ENCODE data around the gene DUS2. TPM values are rescaled to one million over a fixed set of nuclear protein-coding genes. Genes with fewer than 3 reads are reported as not detected.
"Not testable (repeated sequence)": the region's sequence is repeated elsewhere in the genome, so short reads cannot be mapped to it uniquely, and the experiment has no call there.

Gene DUS2
- total and polyA plus RNA-seq, 9 of the 15 experiments (the other 6 are each of a cell fraction or from before 2014, with no cell fraction given): 5.8 to 22.5 (median 20.6) TPM

GRCh38 chr16:68117884-68118283, 94.8 kb downstream of the DUS2 start:
- Histone ChIP-seq H3K9me3 (replicated peaks; ENCODE audit: control insufficient read depth, insufficient read depth, low read depth, low read length) (no peaks in the 10 kb centered on the region), H3K4me1 (replicated peaks in 1 of 2; ENCODE audit: control insufficient read depth in 2 of 2, insufficient read depth in 2 of 2, low read length in 2 of 2) (peaks cover 12 to 15% of the 10 kb centered on the region in 2 experiments), H3K9me1 (ENCODE audit: control insufficient read depth, insufficient read depth, low read length) (peaks cover 5% of the 10 kb centered on the region), H3K9ac (ENCODE audit: insufficient read depth in 1 of 2, low read depth in 2 of 2, low read length in 2 of 2) (no peak overlapping the region), H4K20me1 (replicated peaks; ENCODE audit: control insufficient read depth, insufficient read depth, low read length) (peaks cover 28% of the 10 kb centered on the region; the same call in 1 of the 2 replicates), H3K27me3 (ENCODE audit: control insufficient read depth in 2 of 2, insufficient read depth in 2 of 2, low read length in 2 of 2) (no peaks in the 10 kb centered on the region), H3K4me2 (ENCODE audit: insufficient read depth, low read length) (no peak overlapping the region), H2AFZ (ENCODE audit: low read depth, low read length) (no peak overlapping the region), H3K36me3 (ENCODE audit: control insufficient read depth, insufficient read depth, low read length) (peaks cover 19% of the 10 kb centered on the region), H3K4me3 (no peak overlapping the region), H3K27ac (ENCODE audit: extremely low read depth, low read depth, low read length) (no peak overlapping the region), H3K79me2 (ENCODE audit: control insufficient read depth, insufficient read depth, low read length) (peaks cover 100% of the 10 kb centered on the region)
- no peak for TF ChIP-seq ZNF77 (CRISPR knock-in tag; IDR thresholded peaks at IDR 0.05)
- TF ChIP-seq, protein P1, sequence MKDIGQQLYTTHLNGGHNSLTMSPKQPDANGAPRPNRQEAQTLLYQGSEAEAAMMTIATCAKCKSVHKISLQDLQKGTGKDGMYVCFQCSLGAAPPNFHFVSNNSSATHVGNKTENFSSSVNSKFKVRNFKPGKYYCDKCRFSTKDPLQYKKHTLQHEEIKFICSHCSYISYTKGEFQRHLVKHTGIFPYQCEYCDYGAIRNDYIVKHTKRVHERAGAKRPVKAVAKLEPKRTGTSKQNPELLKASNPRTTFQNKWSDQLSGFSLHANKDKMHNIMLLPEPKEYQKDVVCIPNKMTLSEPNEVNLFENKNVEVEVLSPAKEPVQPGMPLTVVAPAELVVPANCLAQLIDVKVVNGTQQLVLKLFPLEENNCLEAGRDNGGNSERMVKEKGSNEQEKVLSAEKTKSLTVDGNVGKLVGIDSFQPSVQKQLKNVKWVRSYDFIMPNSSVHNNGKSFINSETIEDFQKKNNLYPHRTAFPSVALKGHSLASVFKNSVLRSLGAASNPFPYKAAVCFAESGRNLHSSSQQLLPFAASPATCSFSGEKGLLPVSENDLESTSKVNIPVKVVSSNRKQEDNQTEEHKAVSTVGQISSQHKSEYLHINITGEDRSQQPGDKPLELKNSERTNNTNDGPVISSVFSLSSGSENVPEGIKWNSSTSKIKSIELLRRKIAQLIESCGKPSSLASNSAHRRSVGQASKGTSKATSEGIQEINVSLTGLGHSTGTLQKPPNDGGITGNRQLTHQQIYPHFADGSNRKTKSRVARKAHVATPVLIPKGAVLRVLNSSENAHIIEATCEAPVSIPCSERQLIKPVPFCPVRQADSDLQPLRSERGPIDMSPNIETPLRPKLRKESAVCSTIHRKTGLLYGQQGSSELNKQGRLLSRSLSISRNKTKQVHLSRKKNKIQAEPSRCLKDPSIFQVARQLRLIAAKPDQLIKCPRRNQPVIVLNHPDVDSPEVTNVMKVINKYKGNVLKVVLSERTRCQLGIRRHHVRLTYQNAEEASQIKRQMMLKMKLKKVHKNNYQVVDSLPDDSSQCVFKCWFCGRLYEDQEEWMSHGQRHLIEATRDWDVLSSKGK (CRISPR knock-in tag; IDR thresholded peaks at IDR 0.05): no peak
- no peak for TF ChIP-seq ZNF134 (CRISPR knock-in tag; conservative IDR thresholded peaks at IDR 0.05)
- no TSS peak for BruUV-seq (replicated peaks)
- intact Hi-C loops (cut with micrococcal nuclease): no loop called here
- ATAC-seq: no peak; the same call in 2 of the 3 replicates
- in situ Hi-C loops (cut with MboI): no loop called here
- WGBS (ENCODE audit: insufficient coverage, low coverage, missing lambda C conversion rate): 59% methylated on average over 3 of the region's 3 CpGs
- POLR2A ChIA-PET: interaction anchor here (1.0 to 4.0 kb wide), 3 partner anchors 11 to 62 kb away, joined by 3 to 17 read pairs (median 8); no protein-coding TSS in a partner anchor
- CTCF ChIA-PET (ENCODE audit: low intra/inter-chr PET ratio): no interaction called here
- no peak for DNase-seq (ENCODE audit: extremely low read depth in 1 of 4, low spot score in 3 of 4)
- FAIRE-seq: no peak

DNA sequence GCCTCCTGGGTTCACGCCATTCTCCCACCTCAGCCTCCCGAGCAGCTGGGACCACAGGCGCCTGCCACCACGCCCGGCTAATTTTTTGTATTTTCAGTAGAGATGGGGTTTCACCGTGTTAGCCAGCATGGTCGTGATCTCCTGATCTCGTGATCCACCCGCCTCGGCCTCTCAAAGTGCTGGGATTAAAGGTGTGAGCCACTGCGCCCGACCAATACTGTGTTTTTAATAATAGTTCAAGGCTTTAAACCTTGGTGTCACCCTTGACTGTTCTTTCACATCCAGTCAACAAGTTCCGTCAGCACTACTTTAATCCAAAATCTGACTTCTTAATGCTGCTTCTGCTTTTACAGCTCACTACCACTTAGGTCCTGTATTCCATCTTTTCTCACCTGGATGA, 95.9 kb downstream of the DUS2 start:
- Histone ChIP-seq H3K79me2 (ENCODE audit: control insufficient read depth, insufficient read depth, low read length) (peaks cover 100% of the 10 kb centered on the region), H4K20me1 (replicated peaks; ENCODE audit: control insufficient read depth, insufficient read depth, low read length) (peaks cover 18% of the 10 kb centered on the region; the same call in 1 of the 2 replicates), H3K36me3 (ENCODE audit: control insufficient read depth, insufficient read depth, low read length) (peaks cover 23% of the 10 kb centered on the region)
- H3K4me2 ChIP-seq (ENCODE audit: insufficient read depth, low read length); H2AFZ ChIP-seq (ENCODE audit: low read depth, low read length); DNase-seq (ENCODE audit: extremely low read depth in 1 of 4, low spot score in 3 of 4); CTCF ChIA-PET (ENCODE audit: low intra/inter-chr PET ratio); H3K4me1 ChIP-seq (replicated peaks in 1 of 2; ENCODE audit: control insufficient read depth in 2 of 2, insufficient read depth in 2 of 2, low read length in 2 of 2); ATAC-seq; H3K27ac ChIP-seq (ENCODE audit: extremely low read depth, low read depth, low read length); H3K4me3 ChIP-seq; intact Hi-C loops (cut with micrococcal nuclease); BruUV-seq (replicated peaks); H3K9me1 ChIP-seq (ENCODE audit: control insufficient read depth, insufficient read depth, low read length); H3K9ac ChIP-seq (ENCODE audit: insufficient read depth in 1 of 2, low read depth in 2 of 2, low read length in 2 of 2); FAIRE-seq; H3K27me3 ChIP-seq (ENCODE audit: control insufficient read depth in 2 of 2, insufficient read depth in 2 of 2, low read length in 2 of 2); in situ Hi-C loops (cut with MboI); H3K9me3 ChIP-seq (replicated peaks; ENCODE audit: control insufficient read depth, insufficient read depth, low read depth, low read length): not testable (repeated sequence)
- POLR2A ChIA-PET: interaction anchor here (2.4 to 4.0 kb wide), 2 partner anchors 10 to 28 kb away, joined by 9 to 17 read pairs; no protein-coding TSS in a partner anchor
- 92% methylated on average over 8 of the region's 13 CpGs for WGBS (ENCODE audit: insufficient coverage, low coverage, missing lambda C conversion rate)
